Kidney tubule cell (primary cell): ENCODE results near the gene OR10V1.

Experiments
- DNase-seq: peaks from one replicate; pipeline ENCODE4 v3.0.0-alpha.2; 2018; ENCODE audit warnings: low spot score

OR10V1 gene

DNA sequence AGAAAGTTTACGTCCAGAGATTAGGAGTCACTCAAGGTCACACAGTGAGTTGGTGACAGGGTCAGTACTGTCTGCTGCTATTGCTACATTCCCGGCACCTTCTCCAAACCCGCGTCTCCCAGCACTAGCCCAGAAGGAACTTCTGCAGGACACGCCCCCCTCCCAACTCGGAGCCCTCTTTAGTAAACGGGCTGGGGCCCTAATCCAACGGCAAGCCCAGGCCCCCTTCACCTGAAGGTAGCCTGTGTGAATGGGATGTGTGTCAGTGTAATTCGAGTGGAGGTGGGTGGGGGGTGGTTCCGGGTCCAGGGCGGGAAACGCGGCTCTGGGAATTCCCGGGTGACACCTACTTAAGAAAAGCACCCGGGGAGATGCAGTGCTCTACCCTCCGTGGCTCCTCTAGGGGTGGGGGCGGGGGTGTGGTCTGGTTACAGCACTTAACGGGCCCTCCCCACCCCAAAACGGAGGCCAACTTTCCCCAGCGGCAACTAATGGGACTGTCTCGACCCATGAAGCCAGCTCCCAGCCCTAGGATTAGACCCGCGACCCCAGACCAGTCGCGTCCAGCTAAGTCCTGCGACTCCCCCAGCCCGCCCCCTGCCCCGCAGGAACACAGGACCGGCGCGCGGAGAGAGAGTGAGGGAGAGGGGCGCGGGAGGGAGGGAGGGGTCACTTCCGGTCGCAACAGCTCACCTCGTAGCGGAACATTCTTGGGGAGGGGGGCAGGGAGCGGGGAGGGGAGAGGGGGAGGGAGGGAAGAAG is 45.3 kb downstream of the OR10V1 start:
- peak; percentile 71 for DNase-seq

DNA sequence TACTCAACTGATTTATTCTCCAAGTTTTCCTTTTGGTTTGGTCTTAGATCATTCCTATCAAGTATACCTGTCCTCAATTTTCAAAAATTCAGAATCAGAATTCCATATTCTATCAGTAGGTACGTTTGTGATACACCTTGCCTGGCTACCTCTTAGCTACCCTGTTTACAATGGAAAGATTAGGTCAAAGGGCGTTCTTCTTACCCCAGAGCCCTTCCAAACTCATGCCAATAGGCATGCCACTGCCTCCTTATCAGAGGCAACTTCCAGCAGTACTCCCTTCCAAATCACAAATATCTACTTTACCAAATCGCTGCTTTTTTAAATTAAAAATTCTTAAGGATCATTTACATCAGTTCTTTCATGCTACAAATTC is 45.8 kb downstream of the OR10V1 start:
- DNase-seq, result no peak

GRCh38 chr11:59666969-59667368 is 46.7 kb downstream of the OR10V1 start:
- no peak for DNase-seq
